ENCODE data around the gene PHLPP1.
"Not testable (repeated sequence)": the region's sequence is repeated elsewhere in the genome, so short reads cannot be mapped to it uniquely, and the experiment has no call there.

PHLPP1 gene

DNA sequence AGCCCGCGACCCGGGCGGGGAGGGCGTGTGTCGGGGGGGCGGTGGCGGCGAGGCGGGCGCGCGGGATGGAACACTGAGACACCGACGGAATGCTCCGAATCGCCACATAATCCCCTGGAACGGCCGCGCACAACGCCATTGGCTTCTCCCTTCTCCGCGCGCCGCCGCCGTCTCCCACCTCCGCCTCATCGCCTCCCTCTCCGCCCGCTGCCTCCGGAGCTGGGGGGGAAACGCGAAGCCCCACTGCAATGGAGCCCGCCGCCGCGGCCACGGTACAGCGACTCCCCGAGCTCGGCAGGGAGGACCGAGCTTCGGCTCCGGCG is at the start of gene PHLPP1:
PHLPP1 (plus strand) TSS at position 106 of the 323 bp plus-strand sequence; CDS start at position 249, 143 bp downstream.
- no peak for DNase-seq

DNA sequence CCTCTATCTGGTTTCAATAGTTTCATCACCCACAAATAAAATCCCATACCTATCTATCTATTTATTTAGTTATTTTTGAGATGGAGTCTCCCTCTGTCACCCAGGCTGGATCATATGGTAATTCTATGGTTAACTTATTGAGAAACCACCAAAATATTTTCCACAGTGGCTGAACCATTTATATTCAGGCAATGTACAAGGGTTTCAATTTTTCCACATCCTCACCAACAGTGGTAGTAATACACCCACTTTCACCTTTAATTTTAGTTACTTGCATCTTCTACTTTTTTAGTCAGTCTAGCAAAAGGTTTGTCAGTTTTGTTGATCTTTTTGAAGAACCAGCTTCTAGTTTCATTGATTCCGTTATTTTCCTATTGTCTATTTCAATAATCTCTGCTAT is 46.1 kb upstream of the PHLPP1 start:
- no peak for DNase-seq

DNA sequence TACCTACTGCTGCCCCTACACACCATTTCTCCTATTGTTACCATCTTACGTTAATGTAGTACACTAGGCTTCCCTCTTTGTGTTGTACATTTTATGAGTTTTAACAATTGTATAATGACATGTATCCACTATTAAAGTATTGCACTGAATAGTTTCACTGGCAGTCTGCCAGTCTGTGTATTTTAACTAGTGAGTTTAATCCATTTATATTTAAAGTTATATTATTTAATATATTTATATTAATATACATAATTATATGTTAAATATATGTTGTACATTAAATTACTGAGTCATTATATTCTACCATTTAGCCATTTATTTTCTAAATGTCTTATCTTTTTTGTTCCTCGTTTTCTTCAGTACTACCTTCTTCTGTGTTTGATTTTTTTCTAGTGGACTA is 44.8 kb upstream of the PHLPP1 start:
- no peak for DNase-seq

DNA sequence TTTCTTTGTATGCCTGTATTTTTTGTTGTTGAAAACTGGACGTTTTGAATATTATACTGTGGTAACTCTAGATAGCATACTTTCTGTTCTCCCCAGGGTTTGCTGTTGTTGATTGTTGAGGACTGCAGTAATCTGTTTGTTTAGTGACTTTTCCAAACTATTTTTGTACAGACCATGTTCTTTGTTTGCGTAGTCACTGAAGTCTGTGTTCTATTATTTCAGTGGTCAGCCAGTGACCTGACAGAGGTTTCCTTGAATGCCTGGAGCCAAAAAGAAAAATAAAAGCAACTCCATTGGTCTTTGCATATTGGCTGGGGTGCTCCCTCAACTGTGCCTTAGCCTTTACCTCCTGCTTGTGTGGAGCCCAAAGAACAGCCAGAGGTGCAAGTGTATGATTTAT is 42.7 kb upstream of the PHLPP1 start:
- DNase-seq: no peak

DNA sequence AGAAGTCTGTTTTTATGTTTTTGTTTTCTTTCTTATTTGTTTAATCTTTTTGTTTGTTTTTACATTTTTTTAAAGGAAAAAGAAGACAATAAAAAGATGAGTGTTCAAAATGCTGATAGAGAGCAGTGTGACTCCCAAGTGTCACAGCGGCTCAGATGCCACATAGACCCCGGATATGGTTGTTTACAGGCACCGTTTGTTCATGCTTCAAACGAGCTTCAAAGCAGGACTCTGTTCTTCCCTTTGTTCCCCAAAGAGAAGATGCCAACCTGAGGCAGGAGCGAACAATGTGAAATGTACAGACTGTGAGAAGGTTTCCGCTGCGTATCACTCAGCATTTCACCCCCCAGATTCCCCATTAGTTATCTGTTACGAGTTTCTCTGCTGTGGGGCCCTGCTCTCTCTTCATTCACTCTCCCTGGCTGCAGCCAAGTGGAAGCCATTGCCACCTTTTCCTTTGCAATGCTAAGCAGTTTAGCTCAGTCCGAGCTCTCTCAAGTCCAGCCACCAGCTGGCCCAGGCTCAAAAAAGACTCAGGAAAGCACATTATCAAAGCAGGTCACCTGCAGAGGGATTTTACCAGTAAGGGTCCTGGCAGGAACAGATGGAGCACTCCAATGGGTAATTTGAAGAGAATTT is 36.4 kb upstream of the PHLPP1 start:
- no peak for DNase-seq

DNA sequence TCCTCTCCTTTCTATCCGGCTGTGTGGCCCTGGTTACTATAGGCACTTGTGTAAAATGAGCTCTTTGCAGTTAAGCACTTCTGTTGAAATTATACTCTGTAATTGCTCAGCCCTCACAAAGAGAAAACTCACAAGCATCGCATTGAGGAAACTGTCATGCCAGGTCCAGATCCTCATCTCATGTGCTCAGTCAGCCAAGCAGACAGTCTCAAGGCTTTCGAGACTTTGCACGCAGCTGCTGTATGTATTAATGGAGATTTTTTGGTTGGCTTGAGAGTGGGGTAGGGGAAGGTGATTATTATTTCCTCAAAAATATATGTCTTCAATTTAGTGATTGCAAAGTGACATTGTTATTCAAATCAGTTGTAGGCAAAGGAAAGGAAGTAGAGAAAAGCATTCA is 33.0 kb upstream of the PHLPP1 start:
- no peak for DNase-seq

DNA sequence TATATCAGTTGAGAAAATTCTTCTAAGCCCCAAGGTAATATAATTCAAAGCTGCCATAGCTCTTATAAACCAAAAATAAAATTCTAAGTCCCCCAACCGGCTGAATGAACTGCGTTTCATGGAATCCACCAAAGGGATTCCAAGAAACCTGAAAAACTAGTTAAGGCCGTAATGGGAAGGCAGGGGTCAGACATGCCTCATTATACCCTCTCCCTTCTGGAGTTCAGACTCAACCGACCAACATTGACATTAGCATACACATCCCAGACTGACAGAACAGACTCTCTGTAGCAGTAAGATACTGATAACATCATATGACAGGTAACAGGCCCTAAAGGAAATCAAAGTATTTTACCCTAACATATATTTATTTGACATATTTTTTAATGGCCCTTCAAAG is 31.4 kb upstream of the PHLPP1 start:
- DNase-seq: no peak

DNA sequence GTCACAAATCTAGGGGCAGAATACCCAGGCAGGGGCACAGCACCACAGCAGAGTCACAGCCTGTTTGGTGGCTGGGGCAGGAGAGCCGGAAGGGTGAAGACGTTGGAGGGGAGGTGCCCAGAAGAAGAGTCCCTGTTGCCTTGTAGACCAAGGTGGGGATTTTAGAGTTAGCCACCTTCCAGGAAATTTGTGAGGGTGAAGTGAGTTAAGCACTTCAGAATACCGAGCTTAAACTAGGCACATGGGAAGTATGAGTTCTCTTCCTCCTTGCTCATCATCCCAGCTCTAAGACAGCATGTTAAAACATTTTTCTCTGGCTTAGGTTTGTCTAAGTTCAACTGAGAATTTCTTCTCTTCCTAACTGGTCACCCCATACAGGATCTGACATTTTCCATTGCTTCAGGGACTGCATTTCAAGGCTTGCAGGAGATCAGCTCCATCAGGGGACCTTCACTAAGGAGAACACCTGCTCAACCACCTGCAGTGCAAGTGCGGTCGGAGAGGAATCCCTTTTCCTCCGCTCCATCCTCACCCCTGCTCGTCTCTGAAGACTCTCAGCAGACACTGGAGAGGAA is 26.5 kb upstream of the PHLPP1 start:
- DNase-seq: no peak

DNA sequence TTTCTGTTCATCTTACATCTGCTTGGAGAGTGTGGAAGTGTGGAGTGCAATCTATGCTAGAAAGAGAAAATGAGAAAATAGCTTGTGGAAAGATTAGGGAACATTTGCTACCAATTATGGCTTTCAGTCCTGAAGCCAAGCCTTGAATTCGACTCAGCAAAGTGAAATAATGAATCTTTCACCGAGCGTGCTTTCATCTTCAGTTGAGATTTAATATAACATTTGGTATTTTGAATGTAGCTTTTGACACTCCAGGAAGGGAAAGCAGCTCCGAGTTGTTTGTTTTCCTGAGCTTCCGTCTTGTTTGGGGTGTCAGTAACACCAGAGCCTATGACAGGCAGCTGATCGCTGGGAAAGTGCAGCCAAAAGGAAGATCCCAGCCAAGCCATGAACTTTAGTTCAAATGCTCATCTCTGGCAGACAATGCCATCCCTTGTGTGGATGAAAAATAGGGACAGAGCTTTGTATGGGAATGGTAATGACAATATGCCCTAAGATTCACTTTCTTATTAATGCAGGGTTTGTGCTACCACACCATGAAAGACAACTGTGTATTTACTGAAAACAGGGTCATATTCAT is 25.0 kb upstream of the PHLPP1 start:
- DNase-seq: no peak

DNA sequence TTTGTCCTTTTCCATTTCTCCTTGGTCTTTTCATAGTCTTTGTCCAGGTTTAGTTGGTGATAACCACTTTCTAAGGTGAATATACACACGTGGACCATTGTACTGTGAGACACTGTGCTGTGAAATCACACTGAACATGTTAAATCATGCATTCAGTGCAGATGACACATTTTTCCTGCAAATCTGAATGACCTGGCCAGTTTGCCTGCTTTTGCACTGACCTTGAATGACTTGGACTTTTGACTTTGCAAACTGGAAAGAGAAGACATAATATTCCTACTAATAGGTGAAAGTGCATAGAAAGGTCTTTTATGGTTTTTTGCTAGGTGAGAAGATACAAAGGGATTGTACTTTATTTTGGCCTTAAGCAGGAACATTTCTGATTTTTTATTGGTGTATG is 21.7 kb upstream of the PHLPP1 start:
- DNase-seq: no peak

DNA sequence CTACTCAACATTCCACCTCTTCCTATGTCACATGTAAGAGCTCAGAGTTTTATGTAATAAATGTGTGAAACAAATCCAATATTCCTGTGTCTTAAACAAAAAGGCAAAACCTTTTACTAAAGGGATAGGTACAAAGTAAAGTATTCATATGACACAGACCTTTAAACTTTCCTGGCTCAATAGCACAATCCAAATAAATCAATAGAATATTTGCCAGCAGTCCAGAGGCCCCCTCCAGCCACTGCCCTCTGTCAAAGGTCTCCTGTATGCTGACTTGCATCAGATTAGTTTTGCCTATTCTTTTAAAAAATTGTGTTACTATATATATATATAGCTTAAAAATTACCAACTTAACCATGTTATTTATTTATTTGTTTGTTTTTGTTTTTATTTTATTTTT is 17.7 kb upstream of the PHLPP1 start:
- no peak for DNase-seq

DNA sequence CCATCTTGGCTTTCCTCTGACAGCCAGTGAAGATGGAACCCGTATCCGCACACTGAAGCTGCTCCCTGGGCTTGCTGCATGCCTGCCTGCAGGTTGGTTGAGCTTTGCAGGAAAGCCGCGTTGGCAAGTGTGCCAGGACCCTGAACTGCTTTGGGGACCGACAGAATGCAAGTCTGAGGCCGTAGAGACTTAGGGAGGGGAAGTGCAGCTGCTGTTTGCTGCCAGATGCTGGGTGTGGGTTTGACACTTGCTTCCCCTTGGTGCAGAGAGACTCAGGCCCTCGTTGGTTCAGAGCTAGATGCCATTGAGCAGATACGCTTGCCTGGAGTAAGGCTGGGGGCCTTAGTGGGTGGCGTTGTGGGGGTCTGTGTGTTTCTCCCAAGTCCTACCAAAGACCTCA is 13.1 kb upstream of the PHLPP1 start:
- DNase-seq: no peak

DNA sequence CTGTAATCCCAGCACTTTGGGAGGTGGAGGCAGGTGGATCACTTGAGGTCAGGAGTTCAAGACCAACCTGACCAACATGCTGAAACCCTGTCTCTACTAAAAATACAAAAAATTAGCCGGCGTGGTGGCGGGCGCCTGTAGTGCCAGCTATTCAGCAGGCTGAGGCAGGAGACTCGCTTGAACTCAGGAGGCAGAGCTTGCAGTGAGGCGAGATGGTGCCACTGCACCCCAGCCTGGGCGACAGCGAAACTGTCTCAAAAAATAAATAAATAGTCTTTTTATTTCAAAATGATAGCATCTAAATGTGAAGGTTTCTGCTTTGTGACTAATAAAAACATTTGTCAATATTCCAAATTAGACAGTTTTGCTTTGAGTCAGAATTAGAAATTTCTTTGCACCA is 8.5 kb upstream of the PHLPP1 start:
- DNase-seq: not testable (repeated sequence)

DNA sequence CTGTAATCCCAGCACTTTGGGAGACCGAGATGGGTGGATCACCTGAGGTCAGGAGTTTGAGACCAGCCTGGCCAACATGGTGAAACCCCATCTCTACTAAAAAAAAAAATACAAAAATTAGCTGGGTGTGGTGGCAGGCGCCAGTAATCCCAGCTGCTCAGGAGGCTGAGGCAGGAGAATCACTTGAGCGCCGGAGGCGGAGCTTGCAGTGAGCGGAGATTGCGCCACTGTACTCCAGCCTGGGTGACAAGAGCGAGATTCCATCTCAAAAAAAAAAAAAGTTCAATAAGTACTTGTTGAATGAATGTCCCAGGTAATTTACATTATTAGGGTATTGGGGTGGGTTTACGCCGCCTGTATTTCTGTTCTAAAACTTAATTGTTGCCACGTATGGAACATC is 5.4 kb upstream of the PHLPP1 start:
- not testable (repeated sequence) for DNase-seq

DNA sequence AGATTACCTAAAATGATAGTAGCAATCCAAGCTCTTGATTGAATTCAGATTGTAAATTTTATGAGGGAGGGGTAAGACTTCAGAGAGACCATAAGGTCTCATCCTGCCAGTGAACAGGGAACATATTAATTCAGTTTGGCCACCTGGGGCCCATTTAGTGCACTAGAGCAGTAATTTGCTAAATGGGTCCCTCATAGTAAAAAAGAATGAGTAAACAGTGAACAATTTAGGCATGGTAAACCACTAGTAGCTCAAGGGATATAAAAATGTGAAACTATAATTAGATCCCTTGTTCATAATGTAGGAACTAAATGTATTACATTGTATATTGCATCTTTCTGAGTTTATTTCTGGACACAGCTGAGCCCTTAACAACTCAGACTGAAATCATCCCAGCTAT is 4.9 kb upstream of the PHLPP1 start:
- no peak for DNase-seq

DNA sequence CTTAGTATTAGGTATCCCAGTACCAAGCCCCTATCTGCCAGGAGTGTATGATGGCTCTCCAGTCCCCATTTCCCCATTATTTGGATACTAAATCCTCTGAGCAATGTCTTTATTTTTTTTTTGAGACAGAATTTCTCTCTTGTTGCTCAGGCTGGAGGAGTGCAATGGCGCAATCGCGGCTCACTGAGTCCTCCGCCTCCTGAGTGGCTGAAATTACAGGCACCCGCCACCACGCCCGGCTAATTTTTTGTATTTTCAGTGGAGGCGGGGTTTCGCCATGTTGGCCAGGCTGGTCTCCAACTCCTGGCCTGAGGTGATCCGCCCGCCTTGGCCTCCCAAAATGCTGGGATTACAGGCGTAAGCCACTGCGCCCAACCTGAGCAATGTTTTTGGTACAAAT is 3.6 kb upstream of the PHLPP1 start:
- DNase-seq: no peak

DNA sequence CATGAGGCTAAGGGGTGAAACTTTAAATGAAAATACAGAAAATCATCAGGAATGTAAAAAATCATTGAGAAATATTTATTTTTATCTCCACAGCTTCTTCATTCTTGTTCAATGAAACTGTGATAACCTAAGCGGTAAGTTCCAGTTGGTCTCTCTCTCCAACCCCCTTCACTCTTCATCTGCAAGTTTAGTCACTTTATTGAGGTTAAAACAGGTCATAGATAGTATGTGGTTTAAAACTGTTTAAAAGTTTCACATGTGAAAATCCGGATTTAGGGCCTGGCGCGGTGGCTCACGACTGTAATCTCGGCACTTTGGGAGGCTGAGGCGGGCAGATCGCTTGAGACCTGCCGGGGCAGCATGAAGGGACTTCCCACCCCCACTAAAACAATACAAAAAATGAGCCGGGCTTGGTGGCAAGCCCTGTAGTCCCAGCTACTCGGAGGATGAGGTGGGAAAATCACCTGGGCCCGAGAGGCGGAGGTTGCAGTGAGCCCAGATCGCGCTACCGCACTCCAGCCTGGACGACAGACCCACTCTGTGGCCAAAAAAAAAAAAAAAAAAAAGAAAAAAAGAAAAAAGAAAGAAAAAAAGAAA is 1.6 kb upstream of the PHLPP1 start:
- no peak for DNase-seq

DNA sequence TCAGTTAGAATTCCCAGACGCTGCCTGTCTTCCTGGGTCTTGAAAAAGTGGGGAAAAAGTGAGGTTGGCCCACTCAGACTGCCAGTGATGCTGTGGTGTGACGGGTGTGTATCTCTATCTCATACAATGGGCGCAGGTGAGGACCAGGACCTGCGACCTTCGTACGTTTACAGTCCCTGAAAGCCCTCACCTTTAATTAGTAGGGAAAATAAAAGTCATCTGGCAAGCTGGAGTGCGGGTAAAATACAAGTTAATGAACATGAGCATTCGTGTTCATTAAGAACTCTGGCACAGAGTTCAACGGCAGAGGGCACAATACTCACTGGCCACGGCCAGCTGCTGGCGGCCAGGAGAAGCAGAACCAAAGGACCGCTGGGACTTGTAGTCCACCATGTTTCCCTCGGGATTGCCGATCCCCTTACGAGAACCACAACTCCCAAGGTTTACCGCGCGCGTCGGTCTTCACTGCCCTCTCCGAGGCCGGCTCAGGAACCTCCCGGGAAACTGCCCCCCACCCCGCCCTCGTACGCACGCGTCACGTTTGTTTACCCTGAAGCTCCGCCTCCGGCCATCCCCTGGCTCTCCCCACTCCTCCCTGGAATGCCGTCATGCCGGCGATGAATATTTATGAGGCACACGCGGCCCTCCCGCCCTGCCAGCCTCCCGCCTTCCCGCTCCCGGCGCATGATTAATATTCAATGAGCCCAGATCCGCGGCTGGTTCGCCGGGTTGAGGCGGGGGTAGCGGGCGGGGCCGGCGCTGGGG is 488 bp upstream of the PHLPP1 start:
- DNase-seq: peak; percentile 89

DNA sequence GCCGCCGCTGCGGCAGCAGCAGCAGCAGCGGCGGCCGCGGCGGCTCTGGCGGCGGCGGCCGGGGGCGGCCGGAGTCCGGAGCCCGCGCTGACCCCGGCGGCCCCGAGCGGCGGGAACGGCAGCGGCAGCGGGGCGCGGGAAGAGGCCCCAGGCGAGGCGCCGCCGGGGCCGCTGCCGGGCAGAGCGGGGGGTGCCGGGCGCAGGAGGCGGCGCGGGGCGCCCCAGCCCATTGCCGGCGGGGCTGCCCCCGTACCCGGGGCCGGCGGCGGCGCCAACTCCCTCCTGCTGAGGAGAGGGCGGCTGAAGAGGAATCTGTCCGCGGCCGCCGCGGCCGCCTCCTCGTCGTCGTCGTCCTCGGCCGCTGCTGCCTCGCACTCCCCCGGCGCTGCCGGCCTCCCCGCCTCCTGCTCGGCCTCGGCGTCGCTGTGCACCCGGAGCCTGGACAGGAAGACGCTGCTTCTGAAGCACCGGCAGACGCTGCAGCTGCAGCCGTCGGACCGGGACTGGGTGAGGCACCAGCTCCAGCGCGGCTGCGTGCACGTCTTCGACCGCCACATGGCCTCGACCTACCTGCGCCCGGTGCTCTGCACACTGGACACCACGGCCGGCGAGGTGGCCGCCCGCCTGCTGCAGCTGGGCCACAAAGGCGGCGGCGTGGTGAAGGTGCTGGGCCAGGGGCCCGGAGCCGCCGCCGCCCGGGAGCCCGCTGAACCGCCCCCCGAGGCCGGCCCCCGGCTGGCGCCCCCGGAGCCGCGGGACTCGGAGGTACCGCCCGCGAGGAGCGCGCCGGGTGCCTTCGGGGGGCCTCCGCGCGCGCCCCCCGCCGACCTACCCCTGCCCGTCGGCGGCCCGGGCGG is 646 bp downstream of the PHLPP1 start:
- DNase-seq: peak; percentile 36 to 40

DNA sequence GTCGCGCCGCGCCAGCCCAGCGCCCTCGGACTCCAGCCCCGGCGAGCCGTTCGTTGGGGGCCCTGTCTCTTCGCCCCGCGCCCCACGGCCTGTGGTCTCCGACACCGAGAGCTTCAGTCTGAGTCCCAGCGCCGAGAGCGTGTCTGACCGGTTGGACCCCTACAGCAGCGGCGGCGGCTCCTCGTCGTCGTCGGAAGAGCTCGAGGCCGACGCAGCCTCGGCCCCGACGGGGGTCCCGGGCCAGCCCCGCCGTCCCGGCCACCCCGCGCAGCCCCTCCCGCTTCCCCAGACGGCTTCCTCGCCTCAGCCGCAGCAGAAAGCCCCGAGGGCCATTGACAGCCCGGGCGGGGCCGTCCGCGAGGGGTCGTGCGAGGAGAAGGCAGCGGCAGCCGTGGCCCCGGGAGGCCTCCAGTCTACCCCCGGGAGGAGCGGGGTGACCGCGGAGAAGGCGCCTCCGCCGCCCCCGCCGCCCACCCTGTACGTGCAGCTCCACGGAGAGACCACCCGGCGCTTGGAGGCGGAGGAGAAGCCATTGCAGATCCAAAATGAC is 1.4 kb downstream of the PHLPP1 start:
- DNase-seq: peak; percentile 10 to 34

DNA sequence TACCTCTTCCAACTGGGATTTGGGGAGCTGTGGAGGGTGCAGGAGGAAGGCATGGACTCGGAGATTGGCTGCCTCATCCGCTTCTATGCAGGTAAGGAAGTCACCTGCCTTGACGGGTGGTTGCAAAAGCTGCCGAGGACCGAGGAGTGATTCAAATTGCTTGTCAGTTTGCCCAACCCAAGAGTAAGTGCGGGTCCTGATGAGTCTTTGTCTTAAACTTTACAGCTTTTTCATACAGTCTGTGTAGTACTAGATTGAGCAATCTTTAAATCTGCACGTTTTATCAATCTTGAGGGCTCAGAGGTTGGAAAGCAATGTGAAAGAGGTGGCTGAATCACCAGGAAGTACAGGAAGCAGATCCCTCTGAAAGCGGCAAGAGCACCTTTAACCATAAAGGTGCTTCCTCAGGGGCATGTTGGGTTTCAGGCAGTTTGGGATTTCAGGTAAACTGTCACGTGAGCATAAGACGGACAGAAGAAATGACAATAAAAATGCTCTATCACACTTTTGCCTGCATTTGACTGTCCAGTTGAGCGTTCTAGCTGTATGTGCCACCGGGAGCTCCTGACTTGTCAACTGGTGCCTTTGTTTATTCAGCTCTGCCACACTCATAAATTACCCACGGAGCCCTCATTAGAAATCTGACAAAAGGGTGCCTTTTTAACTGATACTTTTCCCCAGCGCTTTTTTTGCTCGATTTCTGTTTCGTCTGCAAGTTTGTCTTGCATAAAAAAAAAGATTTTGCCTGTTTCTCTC is 2.0 kb downstream of the PHLPP1 start:
- peak; percentile 26 to 31 for DNase-seq

Measured in activated CD4-positive, alpha-beta T cell treated with anti-CD3 and anti-CD28 coated beads, Interleukin-2, amount 50 U/mL, for 4 hours (primary cell).